Transverse colon (tissue), 4 donors: ENCODE measurements around the gene TNIP3. TPM values are rescaled to one million over a fixed set of nuclear protein-coding genes. Genes with fewer than 3 reads are reported as not detected.
A peak's percentile ranks its signal among the peaks of the same experiment; 100 is the strongest.

ENCODE experiments used
- DNase-seq: peaks from one replicate; pipeline ENCODE4 v3.0.0-alpha.2; 2019
- H3K27ac ChIP-seq, 4 donors: fragments of 200-600 bp; sonication (generic); 2 replicates each; pipeline ENCODE4 v1.5.1; 2016 to 2018; ENCODE audit warnings: inconsistent platforms in 4 of 4
- H3K27me3 ChIP-seq: fragments of 200-600 bp; sonication (generic); 2 replicates; pipeline ENCODE4 v1.5.1; 2017; ENCODE audit warnings: inconsistent platforms
- H3K36me3 ChIP-seq, 4 donors: fragments of 200-600 bp; sonication (generic); 2 replicates each; pipeline ENCODE4 v1.5.1; 2017 to 2019; ENCODE audit warnings: inconsistent platforms in 4 of 4
- H3K4me1 ChIP-seq, 4 donors: fragments of 200-600 bp; sonication (generic); 2 replicates each; pipeline ENCODE4 v1.5.1; 2017 to 2020; ENCODE audit warnings: inconsistent platforms in 4 of 4
- H3K4me3 ChIP-seq, 4 donors: fragments of 200-600 bp; sonication (generic); 1 replicate in 1 of 4; 2 replicates in 3 of 4; pipeline versions ENCODE4 v1.5.1 to v1.6.1; 2017 to 2019; ENCODE audit warnings: inconsistent platforms in 4 of 4
- H3K9me3 ChIP-seq, 2 donors: fragments of 200-600 bp; sonication (generic); 2 replicates each; pipeline ENCODE4 v1.5.1; 2017 to 2019; ENCODE audit warnings: inconsistent platforms in 2 of 2
- CTCF ChIP-seq, 5 experiments: fragments of 200-600 bp in 3 of 5; fragments of 450-650 bp in 2 of 5; sonication (generic) in 3 of 5; IDR thresholded peaks; 1 replicate in 2 of 5; 2 replicates in 3 of 5; pipeline ENCODE4 v1.5.1; 2016 to 2017; ENCODE audit warnings: antibody characterized with exemption in 5 of 5, inconsistent platforms in 3 of 5, mild to moderate bottlenecking in 2 of 5, moderate library complexity in 1 of 5
- EP300 ChIP-seq: sonication (generic); formaldehyde crosslinking; IDR thresholded peaks from one replicate; pipeline ENCODE4 v1.6.1; 2017; ENCODE audit warnings: antibody characterized with exemption, low read depth
- POLR2A ChIP-seq: fragments of 450-650 bp; IDR thresholded peaks from one replicate; pipeline ENCODE4 v1.6.1; 2016; ENCODE audit warnings: antibody characterized with exemption, mild to moderate bottlenecking, moderate library complexity
- POLR2AphosphoS5 ChIP-seq, 3 donors: sonication (generic); formaldehyde crosslinking; IDR thresholded peaks; one replicate each; pipeline ENCODE4 v1.6.1; 2016; ENCODE audit warnings: antibody characterized with exemption in 3 of 3
- WGBS, 2 donors: methylation state at CpG; one replicate each; pipeline ENCODE4 v1.1.5; 2018; ENCODE audit warnings: low coverage in 1 of 2; 5-methylcytosine and 5-hydroxymethylcytosine counted together
- in situ Hi-C, 4 donors: fragments of 200-750 bp; cut with MboI; loops; one replicate each; pipeline versions ENCODE4 v1.15.0 to v1.15.1; 2017; ENCODE audit warnings: low sequenced_read_pairs in 3 of 4, low pct_ligation_motif_present in 1 of 4, low pct_unique_long_range_greater_than_20kb in 1 of 4
- intact Hi-C: fragments of 100-400 bp; cut with DNase I; formaldehyde crosslinking; loops from one replicate; pipeline ENCODE4 v1.15.1; 2023; ENCODE audit warnings: low total_unique reads
- total RNA-seq, 4 donors: library from RNA; depleted of rRNA; stranded (reverse); fragments of >200 nt; gene quantifications; one replicate each; pipeline ENCODE4 v1.1.0, GENCODE V29; 2016

The TNIP3 gene
- total RNA-seq, 4 donors from 2014 or later, result 0.41 to 1.8 (median 0.79) TPM; not detected in 1

- intact Hi-C loops (no loop called here), in situ Hi-C loops (no loop called here)
- Histone ChIP-seq H3K27me3 (no peaks in the 10 kb centered on the region), H3K4me3 (no peak overlapping the region), H3K27ac (no peak overlapping the region), H3K36me3 (no peaks in the 10 kb centered on the region), H3K9me3 (no peaks in the 10 kb centered on the region), H3K4me1 (peaks cover 0 to 4% (median 0%) of the 10 kb centered on the region in 4 donors)
- no peak for DNase-seq
- TF ChIP-seq POLR2A, result no peak
- no peak for TF ChIP-seq CTCF (IDR thresholded peaks at IDR 0.05)
- no peak for TF ChIP-seq EP300
- no peak for TF ChIP-seq POLR2AphosphoS5 (IDR thresholded peaks at IDR 0.05)
These were observed 2.9 kb upstream of the TNIP3 start for GRCh38 chr4:121166976-121167375.

GRCh38 chr4:121165206-121165605 lies 1.1 kb upstream of the TNIP3 start:
- intact Hi-C loops, result no loop called here
- H3K27ac ChIP-seq, result no peak overlapping the region
- H3K27me3 ChIP-seq, result no peaks in the 10 kb centered on the region
- H3K4me3 ChIP-seq, result no peak overlapping the region
- no peaks in the 10 kb centered on the region for H3K9me3 ChIP-seq
- H3K36me3 ChIP-seq, result no peaks in the 10 kb centered on the region
- WGBS, 2 donors, result 93 to 94% methylated on average over 4 of the region's 4 CpGs
- no peak for DNase-seq
- TF ChIP-seq POLR2AphosphoS5 (IDR thresholded peaks at IDR 0.05) (no peak), POLR2A (no peak), CTCF (IDR thresholded peaks at IDR 0.05) (no peak), EP300 (no peak)
- in situ Hi-C loops, result no loop called here
- H3K4me1 ChIP-seq, result peaks cover 0 to 4% (median 0%) of the 10 kb centered on the region in 4 donors

GRCh38 chr4:121156822-121157769 lies 7.0 kb downstream of the TNIP3 start:
- peak; percentile 39 for DNase-seq
- no peaks in the 10 kb centered on the region for H3K27me3 ChIP-seq
- WGBS, 2 donors, result 0 to 13% methylated on average over 20 to 32 of the region's 32 CpGs
- intact Hi-C loops, result no loop called here
- in situ Hi-C loops, result no loop called here
- peak overlapping the region in 1 of 4 donors; percentile 26 for H3K27ac ChIP-seq
- H3K9me3 ChIP-seq, result no peaks in the 10 kb centered on the region
- TF ChIP-seq POLR2A, result no peak
- no peak for TF ChIP-seq CTCF (IDR thresholded peaks at IDR 0.05)
- no peak for TF ChIP-seq EP300
- no peak for TF ChIP-seq POLR2AphosphoS5 (IDR thresholded peaks at IDR 0.05)
- peak overlapping the region in 3 of 4 donors; percentile 36 to 69 (median 48) for H3K4me3 ChIP-seq
- no peaks in the 10 kb centered on the region for H3K36me3 ChIP-seq
- H3K4me1 ChIP-seq, result peaks cover 0 to 14% (median 4%) of the 10 kb centered on the region in 4 donors

- no peak for DNase-seq
- H3K9me3 ChIP-seq, result no peaks in the 10 kb centered on the region
- 76 to 79% methylated on average over 3 of the region's 3 CpGs for WGBS, 2 donors
- H3K36me3 ChIP-seq, result no peaks in the 10 kb centered on the region
- TF ChIP-seq POLR2AphosphoS5 (IDR thresholded peaks at IDR 0.05) (no peak), POLR2A (no peak), EP300 (no peak), CTCF (IDR thresholded peaks at IDR 0.05) (no peak)
- H3K4me1 ChIP-seq, result peaks cover 0 to 14% (median 4%) of the 10 kb centered on the region in 4 donors
- in situ Hi-C loops, result no loop called here
- H3K4me3 ChIP-seq, result no peak overlapping the region
- no peak overlapping the region for H3K27ac ChIP-seq
- H3K27me3 ChIP-seq, result no peaks in the 10 kb centered on the region
- intact Hi-C loops, result no loop called here
These were observed 8.2 kb downstream of the TNIP3 start for GRCh38 chr4:121155893-121156292.
